Measurements from ENCODE around the gene ZNF883.

DNA sequence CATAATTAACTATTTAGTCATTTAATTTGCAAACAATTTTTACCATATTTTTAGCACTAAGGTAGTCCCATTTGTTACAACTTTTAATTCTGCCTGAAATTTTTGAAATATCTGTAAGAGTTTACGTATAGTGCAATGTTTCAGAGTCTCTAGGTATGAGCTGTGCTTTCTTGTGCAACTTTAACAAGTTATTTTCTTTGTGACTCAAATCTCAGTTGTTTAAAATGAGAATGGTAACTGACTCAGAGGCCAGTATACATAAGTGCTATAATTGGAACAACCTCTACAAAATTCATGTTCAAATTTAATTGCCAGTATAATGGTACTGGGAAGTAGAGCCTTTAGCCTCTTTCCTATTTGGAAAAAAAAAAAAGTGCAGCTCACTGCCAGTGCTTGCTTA lies 14.2 kb upstream of the ZNF883 start:
- TF ChIP-seq, protein P1, sequence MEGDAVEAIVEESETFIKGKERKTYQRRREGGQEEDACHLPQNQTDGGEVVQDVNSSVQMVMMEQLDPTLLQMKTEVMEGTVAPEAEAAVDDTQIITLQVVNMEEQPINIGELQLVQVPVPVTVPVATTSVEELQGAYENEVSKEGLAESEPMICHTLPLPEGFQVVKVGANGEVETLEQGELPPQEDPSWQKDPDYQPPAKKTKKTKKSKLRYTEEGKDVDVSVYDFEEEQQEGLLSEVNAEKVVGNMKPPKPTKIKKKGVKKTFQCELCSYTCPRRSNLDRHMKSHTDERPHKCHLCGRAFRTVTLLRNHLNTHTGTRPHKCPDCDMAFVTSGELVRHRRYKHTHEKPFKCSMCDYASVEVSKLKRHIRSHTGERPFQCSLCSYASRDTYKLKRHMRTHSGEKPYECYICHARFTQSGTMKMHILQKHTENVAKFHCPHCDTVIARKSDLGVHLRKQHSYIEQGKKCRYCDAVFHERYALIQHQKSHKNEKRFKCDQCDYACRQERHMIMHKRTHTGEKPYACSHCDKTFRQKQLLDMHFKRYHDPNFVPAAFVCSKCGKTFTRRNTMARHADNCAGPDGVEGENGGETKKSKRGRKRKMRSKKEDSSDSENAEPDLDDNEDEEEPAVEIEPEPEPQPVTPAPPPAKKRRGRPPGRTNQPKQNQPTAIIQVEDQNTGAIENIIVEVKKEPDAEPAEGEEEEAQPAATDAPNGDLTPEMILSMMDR (IDR thresholded peaks at IDR 0.05) = no peak
- TF ChIP-seq POLR2AphosphoS5 (IDR thresholded peaks at IDR 0.05) (no peak), POLR2A (IDR thresholded peaks at IDR 0.05) (no peak)

All from prostate gland (tissue), 2 donors.